ENCODE results near the gene LGALS12. TPM values are rescaled to one million over a fixed set of nuclear protein-coding genes. Genes with fewer than 3 reads are reported as not detected.

Gene LGALS12
- total and polyA plus RNA-seq, 11 donors, result 0.32 to 15.1 (median 1.1) TPM; not detected in 2

DNA sequence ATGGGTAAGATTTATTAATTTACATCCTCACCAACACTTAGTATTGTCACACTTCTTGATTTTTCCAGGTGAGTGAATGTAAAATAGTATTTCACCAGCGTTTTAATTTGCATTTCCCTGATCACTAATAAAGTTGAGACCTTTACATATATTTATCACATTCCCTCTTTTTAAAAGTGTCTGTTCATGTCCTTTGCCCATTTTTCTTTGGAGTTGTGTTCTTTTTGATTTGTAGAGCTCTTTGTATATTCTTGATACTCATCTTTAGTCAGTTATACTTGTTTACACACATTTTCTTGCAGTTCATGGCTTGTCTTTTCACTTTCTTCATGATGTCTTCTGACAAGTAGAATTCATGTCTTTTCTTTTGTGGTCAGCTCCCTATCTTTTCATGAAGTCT lies 12.8 kb upstream of the LGALS12 start:
- peaks cover 0 to 37% (median 9%) of the 10 kb centered on the region in 12 donors for H3K4me1 ChIP-seq
- TF ChIP-seq CTCF (IDR thresholded peaks at IDR 0.05), result no peak
- no peak for TF ChIP-seq POLR2A (IDR thresholded peaks at IDR 0.05)
- WGBS, 4 donors, result 87 to 96% (median 94%) methylated on average over 1 of the region's 1 CpG

DNA sequence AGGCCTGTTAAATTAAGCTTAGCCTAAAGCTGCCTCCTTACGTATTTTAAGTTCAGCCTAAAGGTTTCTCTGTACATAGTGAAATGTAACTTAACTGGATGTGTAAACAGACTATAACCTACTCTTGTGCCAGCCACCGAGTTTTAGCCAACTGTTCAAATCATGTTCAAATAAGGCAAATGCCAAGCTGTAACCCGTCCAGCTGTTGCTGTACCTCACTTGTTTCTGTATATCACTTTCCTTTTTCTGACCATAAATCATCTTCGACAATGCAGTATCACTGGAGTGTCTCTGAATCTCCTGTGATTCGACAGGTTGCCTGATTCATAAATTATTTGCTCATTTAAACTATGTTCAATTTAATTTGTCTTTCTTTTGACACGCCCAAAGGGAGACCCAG lies 10.9 kb upstream of the LGALS12 start:
- Histone ChIP-seq H3K9me3 (peaks cover 0 to 17% (median 5%) of the 10 kb centered on the region in 12 donors), H3K27ac (no peak overlapping the region), H3K27me3 (peaks cover 0 to 6% (median 0%) of the 10 kb centered on the region in 9 donors), H3K4me3 (no peak overlapping the region), H3K36me3 (no peaks in the 10 kb centered on the region), H3K4me1 (peaks cover 0 to 26% (median 9%) of the 10 kb centered on the region in 12 donors)
- intact Hi-C loops (cut with DNase I), result no loop called here
- TF ChIP-seq POLR2A (IDR thresholded peaks at IDR 0.05) (no peak), CTCF (IDR thresholded peaks at IDR 0.05) (no peak)
- WGBS, 4 donors, result 89 to 93% (median 92%) methylated on average over 6 of the region's 6 CpGs
- DNase-seq (no peak), ATAC-seq (no peak)

More for the DNA sequence above, 12.8 kb upstream of the LGALS12 start:
- Histone ChIP-seq H3K36me3 (no peaks in the 10 kb centered on the region), H3K27me3 (peaks cover 0 to 6% (median 0%) of the 10 kb centered on the region in 9 donors), H3K27ac (no peak overlapping the region), H3K4me3 (no peak overlapping the region), H3K9me3 (peaks cover 0 to 4% (median 0%) of the 10 kb centered on the region in 12 donors)
- intact Hi-C loops (cut with DNase I), result no loop called here
- ATAC-seq (no peak), DNase-seq (no peak)

DNA sequence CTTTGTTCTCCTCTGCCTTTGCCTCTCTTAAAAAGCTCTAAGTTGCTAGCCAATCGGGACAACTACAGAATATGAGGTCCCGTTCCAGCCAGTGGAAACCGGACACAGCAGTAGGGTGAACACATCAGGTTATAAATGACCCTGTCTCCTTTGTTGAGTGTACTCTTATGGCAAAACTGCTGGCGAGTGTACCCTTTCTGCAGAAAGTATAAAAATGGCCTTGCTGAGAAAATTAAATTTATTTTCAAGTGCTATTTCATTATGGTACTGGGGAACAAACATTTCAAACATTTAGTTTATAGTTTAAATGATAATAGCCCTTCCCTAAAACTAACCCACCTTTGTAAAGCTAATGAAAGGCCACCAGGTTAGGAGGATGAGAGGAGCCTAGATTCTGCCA lies 6.0 kb upstream of the LGALS12 start:
- 82 to 96% (median 93%) methylated on average over 4 of the region's 4 CpGs for WGBS, 4 donors
- intact Hi-C loops (cut with DNase I), result loop anchor here in 2 of 10 donors (5.0 to 10.0 kb wide), 2 partner anchors 55 to 72 kb away; no protein-coding TSS in a partner anchor
- Histone ChIP-seq H3K27me3 (peaks cover 0 to 3% (median 0%) of the 10 kb centered on the region in 9 donors), H3K36me3 (no peaks in the 10 kb centered on the region), H3K9me3 (peaks cover 0 to 25% (median 8%) of the 10 kb centered on the region in 12 donors), H3K4me1 (peaks cover 0 to 29% (median under 1%) of the 10 kb centered on the region in 12 donors), H3K27ac (no peak overlapping the region), H3K4me3 (no peak overlapping the region)
- ATAC-seq, result no peak
- TF ChIP-seq POLR2A (IDR thresholded peaks at IDR 0.05), result no peak
- TF ChIP-seq CTCF (IDR thresholded peaks at IDR 0.05), result no peak
- DNase-seq, result no peak

DNA sequence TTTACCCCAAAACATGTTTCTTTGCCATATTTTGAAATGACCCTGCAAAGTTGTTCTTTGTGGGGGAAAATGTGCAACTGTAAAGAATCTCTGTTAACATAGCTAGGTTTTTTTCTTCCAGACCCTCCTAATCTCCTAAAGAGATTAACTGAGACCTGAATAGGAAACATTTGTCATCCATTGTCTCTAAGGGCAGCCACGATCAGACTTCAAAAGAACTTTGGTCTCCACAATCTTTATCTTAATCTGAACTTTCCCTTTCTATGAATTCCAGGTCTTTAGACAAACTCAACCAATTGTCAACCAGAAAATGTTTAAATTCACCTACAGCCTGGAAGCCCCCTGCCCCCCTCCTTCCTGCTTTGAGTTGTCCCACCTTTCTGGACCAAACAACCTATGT lies 4.6 kb upstream of the LGALS12 start:
- ATAC-seq (no peak), DNase-seq (no peak)
- peaks cover 0 to 25% (median 8%) of the 10 kb centered on the region in 12 donors for H3K9me3 ChIP-seq
- no peak overlapping the region for H3K27ac ChIP-seq
- no peaks in the 10 kb centered on the region for H3K27me3 ChIP-seq
- no peak for TF ChIP-seq POLR2A (IDR thresholded peaks at IDR 0.05)
- TF ChIP-seq CTCF (IDR thresholded peaks at IDR 0.05), result no peak
- H3K4me3 ChIP-seq, result no peak overlapping the region
- WGBS, 4 donors, result 34 to 45% (median 39%) methylated on average over 1 of the region's 1 CpG
- intact Hi-C loops (cut with DNase I), result loop anchor here in 2 of 10 donors (5.0 to 10.0 kb wide), 2 partner anchors 56 to 71 kb away; no protein-coding TSS in a partner anchor
- H3K4me1 ChIP-seq, result peaks cover 0 to 42% (median 5%) of the 10 kb centered on the region in 12 donors
- no peaks in the 10 kb centered on the region for H3K36me3 ChIP-seq

Measured in heart left ventricle (tissue), 16 donors.